NAMALWA (cell line): ENCODE measurements around the gene MPG.

Experiments used
- DNase-seq: peaks from one replicate; pipeline ENCODE4 v3.0.0-alpha.2; 2015; ENCODE audit warnings: low spot score

The MPG gene

GRCh38 chr16:50769-51591 lies 27.0 kb upstream of the MPG start:
- DNase-seq = no peak

- peak; percentile 98 for DNase-seq
Observed at GRCh38 chr16:53346-54236, 24.4 kb upstream of the MPG start, which contains the start of the genes POLR3K and SNRNP25. Gene POLR3K (minus strand): TSS chr16:53608. CDS start chr16:53586, 22 bp downstream. Gene SNRNP25 (plus strand): TSS chr16:53828. CDS start chr16:54017, 189 bp downstream.

- DNase-seq = no peak
Observed at GRCh38 chr16:54237-54581, 23.8 kb upstream of the MPG start.

GRCh38 chr16:55571-56136 lies 22.4 kb upstream of the MPG start:
- DNase-seq = no peak

- DNase-seq = no peak
Observed at GRCh38 chr16:56231-56927, 21.6 kb upstream of the MPG start.

GRCh38 chr16:57711-58110 lies 20.3 kb upstream of the MPG start:
- no peak for DNase-seq

GRCh38 chr16:58491-59439 lies 19.3 kb upstream of the MPG start:
- no peak for DNase-seq

GRCh38 chr16:59440-60059 lies 18.5 kb upstream of the MPG start:
- no peak for DNase-seq

- no peak for DNase-seq
Observed at GRCh38 chr16:60166-60565, 17.9 kb upstream of the MPG start.

GRCh38 chr16:60929-61878 lies 16.8 kb upstream of the MPG start:
- DNase-seq = no peak

GRCh38 chr16:61879-62281 lies 16.1 kb upstream of the MPG start:
- no peak for DNase-seq

GRCh38 chr16:62283-62967 lies 15.6 kb upstream of the MPG start:
- no peak for DNase-seq

- DNase-seq = no peak
Observed at GRCh38 chr16:62968-63391, 15.0 kb upstream of the MPG start.

GRCh38 chr16:63466-63865 lies 14.6 kb upstream of the MPG start:
- DNase-seq = no peak

- no peak for DNase-seq
Observed at GRCh38 chr16:63998-64913, 13.8 kb upstream of the MPG start.

- no peak for DNase-seq
Observed at GRCh38 chr16:64914-65255, 13.1 kb upstream of the MPG start.

GRCh38 chr16:65745-66144 lies 12.3 kb upstream of the MPG start:
- DNase-seq = peak; percentile 87
